Uterine smooth muscle cell (primary cell): ENCODE data around the gene SH3YL1. TPM values are rescaled to one million over a fixed set of nuclear protein-coding genes. Genes with fewer than 3 reads are reported as not detected.

ENCODE experiments used
- total RNA-seq: library from RNA; depleted of rRNA; stranded (reverse); fragments of >200 nt; gene quantifications from 2 replicates; pipeline ENCODE4 v1.2.3, GENCODE V29; 2014

SH3YL1 gene
- total RNA-seq: 27.3 and 41.2 TPM in 2 replicates

GRCh38 chr2:263774-264492 is at the start of gene SH3YL1:
TSS of gene SH3YL1 (minus strand) at chr2:264032. CDS start at chr2:263984, 48 bp downstream.

GRCh38 chr2:287911-288757 is 24.3 kb upstream of the SH3YL1 start, which contains the start of gene ALKAL2:
TSS of gene ALKAL2 (minus strand) at chr2:288091. CDS start at chr2:287835, 256 bp downstream.

GRCh38 chr2:264493-265468 is 949 bp upstream of the SH3YL1 start, which contains the start of gene ACP1:
TSS of gene ACP1 (plus strand) at chr2:264947. CDS start at chr2:264965, 18 bp downstream.

Other genes starting within 250 kb of the SH3YL1 start
- not detected in 2 replicates for gene FAM110C, start 217.5 kb downstream of the SH3YL1 start, total RNA-seq
- gene ACP1, start 915 bp upstream of the SH3YL1 start, total RNA-seq: 77.0 and 78.9 TPM in 2 replicates
- not detected in 2 replicates for gene ALKAL2, start 24.1 kb upstream of the SH3YL1 start, total RNA-seq